ENCODE results near the gene FGGY.
"Not testable (repeated sequence)": the region's sequence is repeated elsewhere in the genome, so short reads cannot be mapped to it uniquely, and the experiment has no call there.

Gene FGGY

GRCh38 chr1:59557549-59557885, 260.6 kb downstream of the FGGY start:
- DNase-seq = no peak

GRCh38 chr1:59558580-59558979, 261.7 kb downstream of the FGGY start:
- not testable (repeated sequence) for DNase-seq

- no peak for DNase-seq
Observed at GRCh38 chr1:59560807-59561450, 264.0 kb downstream of the FGGY start.

- DNase-seq = no peak
Observed at GRCh38 chr1:59561796-59562195, 264.9 kb downstream of the FGGY start.

GRCh38 chr1:59564192-59564891, 267.4 kb downstream of the FGGY start:
- DNase-seq = no peak

GRCh38 chr1:59565611-59566410, 268.9 kb downstream of the FGGY start:
- DNase-seq = no peak

- no peak for DNase-seq
Observed at GRCh38 chr1:59568158-59568935, 271.5 kb downstream of the FGGY start.

- DNase-seq = no peak
Observed at GRCh38 chr1:59569198-59569597, 272.3 kb downstream of the FGGY start.

GRCh38 chr1:59570524-59570923, 273.6 kb downstream of the FGGY start:
- DNase-seq = no peak

- peak; percentile 79 for DNase-seq
Observed at GRCh38 chr1:59574085-59574484, 277.2 kb downstream of the FGGY start.

GRCh38 chr1:59577774-59578173, 280.9 kb downstream of the FGGY start:
- no peak for DNase-seq

GRCh38 chr1:59579222-59579621, 282.3 kb downstream of the FGGY start:
- no peak for DNase-seq

GRCh38 chr1:59580257-59580656, 283.4 kb downstream of the FGGY start:
- DNase-seq = no peak

- DNase-seq = not testable (repeated sequence)
Observed at GRCh38 chr1:59592410-59592809, 295.5 kb downstream of the FGGY start.

- DNase-seq = no peak
Observed at GRCh38 chr1:59592924-59593323, 296.0 kb downstream of the FGGY start.

- no peak for DNase-seq
Observed at GRCh38 chr1:59593798-59594790, 297.2 kb downstream of the FGGY start.

GRCh38 chr1:59595774-59596173, 298.9 kb downstream of the FGGY start:
- peak; percentile 39 for DNase-seq

GRCh38 chr1:59596432-59596831, 299.5 kb downstream of the FGGY start:
- DNase-seq = peak; percentile 84

GRCh38 chr1:59596956-59597355, 300.1 kb downstream of the FGGY start:
- DNase-seq = no peak

- no peak for DNase-seq
Observed at GRCh38 chr1:59597420-59598119, 300.7 kb downstream of the FGGY start.

- no peak for DNase-seq
Observed at GRCh38 chr1:59598120-59598440, 301.2 kb downstream of the FGGY start.
